GM19455 (cell line): Measurements from ENCODE around the gene NDUFB4.
"Not testable (repeated sequence)": the region's sequence is repeated elsewhere in the genome, so short reads cannot be mapped to it uniquely, and the experiment has no call there.

Source experiments
- ATAC-seq: cut with Tn5 transposase; IDR thresholded peaks from one replicate; pipeline ENCODE4 v1.9.1; 2021; ENCODE audit not compliant: unreplicated experiment

The NDUFB4 gene

DNA sequence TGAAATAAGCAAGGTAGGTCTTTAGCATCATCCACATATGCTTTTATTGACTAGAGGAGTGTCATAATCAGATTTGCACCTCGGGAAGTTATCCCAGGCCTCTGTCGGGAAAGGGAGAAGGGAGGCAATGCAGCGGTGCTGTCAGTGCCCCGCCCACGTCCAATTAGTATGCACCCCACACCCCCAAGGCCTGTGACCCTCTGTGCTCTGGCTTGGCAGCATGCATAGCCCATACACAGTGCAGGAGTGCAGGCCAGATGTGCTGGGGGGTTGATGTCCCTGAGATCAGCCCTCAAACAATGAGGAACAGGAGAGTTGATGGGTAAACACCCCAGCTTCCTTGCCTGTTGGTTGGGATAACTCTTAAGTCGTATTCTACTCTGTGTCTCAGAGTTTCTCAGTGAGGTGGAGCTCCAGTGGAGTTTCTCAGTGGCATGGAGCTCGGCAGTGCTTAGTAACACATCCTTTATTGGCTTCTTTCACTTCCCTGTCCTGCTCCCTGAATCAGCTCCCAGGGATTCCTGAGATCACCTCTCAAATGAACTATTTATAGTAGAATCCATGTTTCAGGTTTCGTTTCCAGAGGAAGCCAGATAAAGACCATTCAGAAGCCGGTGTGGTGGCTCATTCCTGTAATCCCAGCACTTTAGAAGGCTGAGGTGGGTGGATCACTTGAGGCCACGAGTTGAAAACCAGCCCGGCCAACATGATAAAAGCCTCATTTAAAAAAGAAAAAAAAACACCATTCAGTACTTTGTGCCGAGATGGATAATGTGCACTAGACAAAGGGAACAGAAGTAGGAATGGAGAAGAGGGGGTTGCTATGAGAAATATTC is 26.7 kb upstream of the NDUFB4 start:
- no peak for ATAC-seq

DNA sequence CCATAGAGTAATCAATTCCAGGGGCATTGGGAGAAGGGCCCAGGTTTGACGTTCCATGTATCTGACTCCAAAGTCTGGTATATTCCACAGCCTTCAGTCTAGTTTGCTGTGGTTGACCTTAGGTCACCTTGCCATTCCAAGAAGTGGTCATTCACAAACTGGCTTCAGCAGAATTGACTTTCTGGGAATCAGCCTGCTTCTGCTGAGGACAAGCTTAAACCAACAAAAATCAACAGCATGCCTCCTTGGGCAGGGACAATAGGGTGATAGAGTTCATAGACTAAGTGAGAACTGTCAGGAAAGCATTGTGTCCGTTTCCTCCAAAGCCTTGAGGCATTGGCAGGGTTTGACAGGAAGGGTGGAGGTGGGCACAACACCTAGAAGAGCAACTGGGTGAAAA is 24.1 kb upstream of the NDUFB4 start:
- ATAC-seq, result no peak

DNA sequence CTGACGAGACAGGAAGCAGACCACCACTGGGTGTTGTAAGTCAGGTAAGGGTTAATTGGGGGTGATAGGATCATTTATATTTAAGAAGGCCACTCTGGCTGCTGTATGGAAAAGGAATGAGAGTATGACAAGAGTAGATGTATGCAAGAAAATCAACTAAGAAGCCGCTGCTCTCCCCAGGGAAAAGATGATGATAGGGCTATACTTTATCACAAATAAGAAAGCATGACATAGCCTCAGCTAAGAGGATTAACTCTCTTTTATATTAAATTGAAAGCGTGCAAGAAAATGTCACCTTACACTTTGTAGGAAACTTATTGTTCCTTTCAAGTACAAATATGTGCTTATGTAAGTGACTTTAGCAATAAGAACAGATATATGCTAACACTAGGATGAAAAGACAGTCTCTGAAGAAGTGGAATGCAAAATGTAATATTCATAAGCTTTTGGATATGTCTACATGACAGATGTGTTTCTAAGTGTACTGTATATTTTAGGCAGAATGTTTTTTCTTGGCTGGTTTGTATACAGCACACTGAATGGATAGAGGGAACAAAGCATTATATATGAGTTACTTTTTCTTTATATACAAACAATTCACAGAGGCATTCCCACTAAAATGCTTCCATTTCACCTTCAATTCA is 8.7 kb upstream of the NDUFB4 start:
- ATAC-seq, result no peak

DNA sequence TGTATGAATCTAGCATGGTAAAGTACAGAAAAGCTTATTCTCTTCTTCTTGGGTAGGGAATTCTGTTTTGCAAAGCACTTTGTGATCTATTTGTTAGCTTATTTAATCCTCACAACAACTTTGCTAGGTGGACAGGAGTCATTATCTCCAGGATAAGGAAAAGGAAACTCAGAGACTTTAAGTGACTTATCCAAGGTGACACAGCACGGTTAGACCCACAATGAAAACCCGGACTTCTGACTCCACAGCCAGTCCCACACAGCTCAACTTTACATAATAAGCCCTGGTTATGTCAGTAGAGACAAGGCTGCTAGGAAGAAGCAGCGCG is 384 bp upstream of the NDUFB4 start:
- ATAC-seq, result no peak

DNA sequence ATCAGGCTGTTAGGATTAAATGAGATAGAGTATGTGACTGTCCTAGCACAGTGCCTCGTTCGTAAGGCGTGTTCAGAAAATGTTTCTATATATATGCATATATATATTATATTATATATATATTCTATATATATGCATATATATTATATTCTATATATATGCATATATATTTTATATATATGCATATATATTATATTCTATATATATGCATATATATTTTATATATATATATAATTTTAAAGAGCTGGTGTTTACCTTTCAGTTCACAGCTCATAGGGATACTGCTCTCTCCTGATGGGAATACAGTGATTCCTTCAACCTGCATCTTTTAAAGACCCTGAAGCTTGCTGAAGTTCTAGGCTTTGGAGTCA is 702 bp downstream of the NDUFB4 start:
- no peak for ATAC-seq

DNA sequence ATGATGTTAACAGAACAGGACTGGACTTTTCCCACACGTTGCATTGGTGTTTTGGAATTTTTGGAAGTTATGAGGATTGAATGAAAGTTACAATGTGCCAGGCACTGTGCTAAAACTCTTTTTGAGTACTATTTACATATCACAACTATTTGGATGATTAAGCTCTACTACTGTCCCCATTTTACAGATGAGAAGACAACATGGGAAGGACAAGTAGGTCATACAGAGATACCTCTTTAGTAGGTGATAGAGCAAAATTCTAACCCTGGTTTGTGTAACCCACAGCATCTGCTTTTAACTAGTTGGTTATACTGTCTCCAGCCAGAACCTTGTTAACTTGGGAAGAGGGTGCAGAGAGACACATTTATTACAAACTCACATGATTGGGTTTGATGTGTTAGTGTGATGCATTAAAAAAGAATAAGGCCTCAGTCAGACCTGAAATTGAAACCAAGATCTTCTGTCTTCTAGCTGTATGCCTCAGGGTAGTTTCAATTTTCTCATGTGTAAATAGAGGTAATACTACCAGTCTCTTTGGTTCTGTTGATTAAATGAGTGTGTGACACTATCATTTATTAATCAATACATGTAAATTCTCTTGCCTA is 1.4 kb downstream of the NDUFB4 start:
- peak; percentile 39 for ATAC-seq

DNA sequence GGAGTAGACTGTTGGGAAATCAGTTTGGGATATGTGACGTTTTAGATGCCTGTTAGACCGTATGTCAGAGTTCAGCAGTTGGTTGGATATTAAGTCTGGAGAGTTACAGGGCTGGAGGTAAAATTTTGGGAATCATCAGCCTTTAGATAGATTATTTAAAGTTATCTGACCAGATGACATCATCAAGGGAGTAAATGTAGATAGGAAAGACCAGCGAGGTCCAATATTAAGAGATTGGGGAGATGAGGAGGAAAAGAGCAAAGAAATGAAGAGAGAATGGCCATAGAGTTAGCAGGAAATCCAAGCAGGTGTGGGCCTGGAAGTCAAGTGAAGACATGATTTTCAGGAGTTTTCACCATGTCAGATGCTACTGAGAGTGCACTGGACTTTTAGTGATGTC is 3.1 kb downstream of the NDUFB4 start:
- ATAC-seq, result no peak

DNA sequence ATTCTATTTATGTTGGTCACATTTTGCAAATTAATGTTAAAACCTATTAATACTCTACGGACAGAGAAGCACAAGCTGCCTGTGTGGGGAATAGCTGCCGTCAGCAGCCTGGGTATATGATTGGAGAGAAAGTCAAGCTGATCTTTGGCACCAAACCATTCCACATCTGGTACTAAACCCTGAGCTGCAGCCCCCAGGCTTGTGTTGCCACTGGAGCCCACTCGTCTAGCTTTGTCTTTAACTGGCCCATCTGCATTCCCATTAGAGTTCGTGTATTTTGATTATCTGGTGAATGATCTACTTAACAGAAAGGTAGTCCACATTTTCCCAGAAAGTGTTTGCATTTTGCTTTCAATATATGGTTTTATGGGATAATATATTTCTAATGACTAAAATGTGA is 5.4 kb downstream of the NDUFB4 start:
- ATAC-seq, result no peak

DNA sequence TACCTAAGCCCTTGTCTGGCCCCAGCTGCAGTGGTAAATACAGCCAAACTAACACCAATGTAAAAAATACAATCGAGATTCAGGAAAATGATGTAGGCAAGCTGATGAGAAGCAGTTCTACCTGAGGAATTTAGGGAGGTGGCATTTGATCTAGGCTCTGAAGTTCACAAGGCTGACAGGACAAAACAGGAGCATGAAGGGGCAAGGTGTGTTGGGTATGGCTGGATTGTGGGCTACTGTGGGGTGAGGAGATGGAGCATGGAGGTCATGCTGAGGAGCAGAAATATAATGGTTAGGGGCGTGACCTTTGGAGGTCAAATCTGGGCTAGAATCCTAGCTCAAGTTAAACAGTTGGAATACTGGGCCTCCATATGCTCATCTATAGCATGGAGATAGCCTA is 6.5 kb downstream of the NDUFB4 start:
- ATAC-seq, result no peak

DNA sequence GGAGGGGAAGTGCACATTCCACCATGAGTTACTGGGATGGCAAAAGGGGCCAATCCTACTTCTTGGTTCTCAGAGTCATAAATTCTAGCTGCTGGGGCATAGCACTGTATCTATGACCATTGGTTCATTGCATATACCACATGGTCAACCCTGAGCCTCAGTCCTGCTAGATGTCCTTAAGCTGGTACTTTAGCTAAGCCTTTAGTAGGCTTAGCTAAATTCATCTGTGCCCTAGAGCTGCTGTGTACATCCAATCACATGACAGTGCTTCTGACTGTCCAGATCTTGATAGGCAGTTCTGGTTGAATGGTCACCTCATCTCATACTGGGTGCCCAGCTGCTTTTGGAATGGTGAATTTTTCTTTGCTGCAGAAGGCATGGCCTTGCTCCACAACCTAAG is 8.2 kb downstream of the NDUFB4 start:
- ATAC-seq, result no peak

DNA sequence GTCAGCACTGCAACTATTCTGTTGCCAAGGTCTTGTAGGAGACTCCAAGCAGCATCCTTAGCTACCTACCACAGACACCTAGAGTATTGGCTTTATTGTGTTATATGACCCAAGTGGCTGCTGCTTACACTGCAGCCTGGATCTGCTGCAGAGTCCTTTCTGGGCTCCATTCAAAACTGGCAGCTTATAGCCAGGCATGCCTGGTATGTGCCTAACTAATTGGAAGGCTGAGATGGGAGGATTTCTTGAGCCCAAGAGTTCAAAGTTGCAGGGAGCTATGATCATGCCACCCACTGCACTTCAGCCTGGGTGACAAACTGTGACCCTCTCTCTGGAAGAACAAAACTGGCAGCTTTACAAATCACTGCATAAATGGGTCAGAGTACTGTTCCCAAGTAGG is 8.6 kb downstream of the NDUFB4 start:
- ATAC-seq, result no peak

DNA sequence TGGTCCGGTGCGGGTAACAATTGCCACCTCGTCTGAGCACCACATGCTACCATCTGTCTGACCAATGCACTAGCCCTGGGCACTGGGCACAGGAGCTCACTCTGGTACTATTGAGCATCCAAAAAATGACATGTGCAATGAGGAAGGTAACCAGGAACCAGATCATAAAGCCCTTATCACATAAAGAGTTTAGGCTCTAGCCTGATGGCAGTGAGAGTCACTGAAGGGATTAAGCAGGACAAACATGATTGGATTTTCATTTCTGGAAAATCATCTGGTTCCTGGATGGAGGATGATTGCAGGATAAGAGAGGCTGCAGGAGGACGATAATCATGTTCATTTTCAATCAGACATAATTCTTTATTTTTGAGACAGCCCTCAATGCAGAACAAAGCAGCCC is 12.4 kb downstream of the NDUFB4 start:
- no peak for ATAC-seq

DNA sequence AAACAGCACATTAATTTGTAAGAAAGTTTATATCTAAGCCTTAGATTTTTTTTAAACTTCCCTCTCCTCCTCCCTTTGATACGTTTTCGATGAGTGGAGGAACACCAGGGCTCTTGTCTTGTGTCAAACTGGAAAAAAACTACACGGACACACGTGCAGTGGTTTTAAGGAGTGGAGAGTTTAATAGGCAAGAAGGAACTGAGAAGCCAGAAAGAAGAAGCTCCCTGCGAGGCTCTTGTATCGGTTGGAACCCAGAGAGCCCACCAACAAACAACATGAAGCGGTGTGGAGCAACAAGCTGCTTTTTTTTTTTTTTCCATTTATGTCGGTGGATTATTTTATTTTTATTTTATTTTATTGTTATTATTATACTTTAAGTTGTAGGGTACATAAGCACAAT is 18.6 kb downstream of the NDUFB4 start:
- no peak for ATAC-seq

DNA sequence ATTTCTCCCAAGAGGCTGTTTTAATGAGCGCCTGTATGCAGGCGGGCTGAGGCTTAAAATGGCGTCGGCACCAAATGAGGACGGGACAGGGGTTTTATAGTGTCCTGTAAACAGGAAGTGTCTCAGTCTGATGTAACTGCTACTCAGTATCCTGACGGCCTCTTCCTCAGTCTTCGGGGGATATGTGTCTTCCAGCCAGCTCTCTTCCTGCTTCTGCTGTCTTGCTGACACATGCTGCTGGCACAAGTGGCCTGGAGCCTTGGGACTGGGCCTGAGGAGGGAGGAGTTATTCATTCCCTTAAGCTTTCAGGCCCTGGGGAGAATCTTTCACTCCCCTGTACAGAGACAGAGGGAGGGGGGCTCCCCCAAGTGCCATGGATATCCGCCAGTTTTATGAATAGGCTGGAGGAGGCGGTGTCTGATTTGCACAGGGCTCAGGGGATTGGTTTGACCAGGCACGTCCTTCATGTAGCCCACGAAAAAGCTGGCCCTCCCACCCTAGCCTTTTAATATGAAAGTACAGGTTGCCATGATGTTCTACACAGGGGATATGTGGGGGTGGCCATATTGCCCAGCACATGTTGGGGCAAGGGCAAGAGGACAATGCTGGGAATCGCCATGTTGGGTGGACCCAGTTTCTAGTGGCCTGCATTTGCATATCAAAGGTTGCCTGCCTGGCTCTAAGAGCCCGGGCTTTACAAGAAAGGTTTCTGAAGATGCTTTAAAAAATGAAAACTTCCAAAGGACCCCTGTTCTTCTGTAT is 19.9 kb downstream of the NDUFB4 start:
- ATAC-seq, result no peak

DNA sequence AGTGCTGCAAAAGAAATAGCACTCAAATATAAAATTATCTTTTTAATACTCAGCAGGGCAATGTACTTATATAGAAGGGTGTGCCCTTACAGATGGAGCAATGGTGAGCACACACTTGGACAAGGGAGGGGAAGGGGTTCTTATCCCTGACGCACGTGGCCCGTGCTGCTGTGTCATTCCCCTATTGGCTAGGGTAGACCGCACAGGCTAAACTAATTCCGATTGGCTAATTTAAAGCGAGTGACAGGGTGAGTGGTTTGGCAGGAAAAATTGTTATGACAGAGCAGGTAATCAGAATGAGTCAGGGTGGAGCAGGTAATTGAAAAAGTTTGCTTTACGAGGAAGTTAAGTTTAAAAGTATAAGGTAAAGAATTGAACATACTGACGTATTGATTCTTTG is 20.6 kb downstream of the NDUFB4 start:
- ATAC-seq, result not testable (repeated sequence)

DNA sequence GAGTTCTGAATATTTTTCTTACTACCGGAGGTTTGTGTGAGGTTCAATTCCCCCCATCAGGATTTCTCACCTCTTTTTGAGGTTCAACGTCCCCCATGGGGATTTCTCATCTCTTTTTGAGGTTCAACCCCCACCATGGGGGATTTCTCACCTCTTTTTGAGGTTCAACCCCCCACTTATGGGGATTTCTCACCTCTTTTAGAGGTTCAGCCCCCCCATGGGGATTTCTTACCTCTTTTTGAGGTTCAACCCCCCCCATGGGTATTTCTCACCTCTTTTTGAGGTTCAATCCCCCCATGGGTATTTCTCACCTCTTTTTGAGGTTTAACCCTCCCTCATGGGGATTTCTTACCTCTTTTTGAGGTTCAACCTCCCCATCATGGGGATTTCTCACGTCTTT is 26.3 kb downstream of the NDUFB4 start:
- ATAC-seq, result no peak

DNA sequence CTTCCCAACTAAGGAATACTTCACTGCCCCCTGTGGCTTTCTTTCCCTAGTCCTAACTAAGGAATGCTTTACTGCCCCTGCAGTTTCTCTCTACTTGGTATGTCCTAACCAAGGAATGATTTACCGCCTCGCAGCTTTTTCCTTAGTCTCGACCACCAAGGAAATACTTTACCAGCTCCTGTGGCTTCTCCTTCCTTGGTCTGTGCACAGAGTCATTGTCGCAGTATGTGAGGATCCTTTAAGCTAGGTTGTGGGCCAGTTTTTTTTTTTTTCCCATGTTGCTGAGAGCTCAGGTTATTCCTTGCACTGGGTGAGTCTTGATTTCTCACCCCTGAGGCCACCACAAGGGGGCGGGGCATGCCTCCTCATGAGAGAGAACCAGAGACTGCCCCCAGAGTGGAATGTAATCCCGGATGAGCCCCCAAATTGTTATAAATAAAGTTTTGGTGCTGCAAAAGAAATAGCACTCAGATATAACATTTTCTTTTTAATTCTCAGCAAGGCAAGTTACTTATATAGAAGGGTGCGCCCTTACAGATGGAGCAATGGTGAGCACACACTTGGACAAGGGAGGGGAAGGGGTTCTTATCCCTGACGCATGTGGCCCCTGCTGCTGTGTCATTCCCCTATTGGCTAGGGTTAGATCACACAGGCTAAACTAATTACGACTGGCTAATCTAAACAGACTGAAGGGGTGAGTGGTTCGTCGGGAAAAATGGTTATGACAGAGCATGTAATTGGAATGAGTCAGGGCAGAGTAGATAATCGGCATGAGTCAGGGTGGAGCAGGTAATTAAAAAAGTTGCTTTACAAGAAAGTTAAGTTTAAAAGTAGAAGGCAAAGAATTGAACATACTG is 27.0 kb downstream of the NDUFB4 start:
- no peak for ATAC-seq

DNA sequence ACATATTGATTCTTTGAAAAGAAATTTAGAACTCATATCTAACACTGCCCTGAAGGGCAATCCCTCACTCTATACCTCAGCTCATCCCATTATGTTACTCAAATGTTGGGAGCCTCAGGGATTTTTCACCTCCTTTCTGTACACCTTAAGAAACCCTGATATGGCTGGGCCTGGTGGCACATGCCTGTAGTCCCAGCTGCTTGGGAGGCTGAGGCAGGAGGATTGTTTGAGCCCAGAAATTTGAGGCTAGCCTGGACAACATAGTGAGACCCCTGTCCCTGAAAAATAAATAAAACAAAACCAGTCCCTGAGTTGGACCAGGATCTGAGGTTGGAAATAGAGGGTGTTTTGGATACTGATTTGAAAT is 27.6 kb downstream of the NDUFB4 start:
- ATAC-seq, result no peak

DNA sequence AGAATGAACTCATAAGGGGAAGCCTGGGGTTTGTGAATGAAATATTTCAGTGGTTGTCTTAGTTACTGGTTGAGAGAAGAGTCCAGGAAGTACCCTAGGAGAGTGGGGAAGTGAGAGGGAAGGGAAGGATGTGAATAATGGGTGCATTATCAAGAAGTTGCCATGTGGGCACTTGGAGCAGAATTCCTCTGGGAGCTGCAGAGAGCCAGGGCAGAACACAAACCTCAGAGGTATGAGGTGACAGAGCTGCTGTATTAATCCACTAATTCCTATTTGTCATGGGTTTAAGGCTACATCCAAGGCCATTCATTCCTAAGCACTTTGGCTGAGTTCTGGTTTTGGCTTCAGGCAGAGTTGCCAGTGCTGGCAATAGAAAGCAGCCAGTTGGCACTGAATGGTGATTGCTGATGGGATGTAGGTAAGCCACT is 29.0 kb downstream of the NDUFB4 start:
- no peak for ATAC-seq

DNA sequence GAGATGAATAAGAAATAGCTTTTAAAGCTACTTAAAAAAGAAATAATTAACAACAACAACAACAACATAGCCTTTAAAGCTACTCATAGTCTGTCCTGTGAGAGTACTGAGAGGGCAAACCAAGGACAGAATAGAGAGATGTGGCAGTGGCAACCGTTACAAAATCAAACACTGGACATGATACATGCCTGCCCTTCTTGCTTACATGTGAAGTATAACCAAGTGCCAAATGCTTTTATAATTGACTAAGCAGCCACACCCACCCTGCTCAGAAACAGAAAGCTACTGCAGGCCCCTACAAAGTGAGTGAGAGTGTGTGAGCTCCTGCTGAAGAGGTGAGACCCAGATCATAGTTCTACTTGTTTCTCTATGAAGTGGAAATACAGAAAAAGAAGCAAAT is 38.4 kb downstream of the NDUFB4 start:
- no peak for ATAC-seq
